Subcutaneous adipose tissue (tissue), 4 donors: ENCODE measurements around the gene CLDN2. TPM values are rescaled to one million over a fixed set of nuclear protein-coding genes. Genes with fewer than 3 reads are reported as not detected.

Source experiments
- CTCF ChIP-seq: fragments of 450-650 bp; IDR thresholded peaks from one replicate; pipeline ENCODE4 v1.5.1; 2016; ENCODE audit warnings: low read depth, mild to moderate bottlenecking, control low read depth, antibody characterized with exemption, moderate library complexity
- total RNA-seq, 4 donors: library from RNA; depleted of rRNA; stranded (reverse); fragments of >200 nt; gene quantifications; one replicate each; pipeline ENCODE4 v1.1.0, GENCODE V29; 2016

The CLDN2 gene
- total RNA-seq, 4 donors from 2014 or later, result 0.57 to 1.2 TPM; not detected in 2

DNA sequence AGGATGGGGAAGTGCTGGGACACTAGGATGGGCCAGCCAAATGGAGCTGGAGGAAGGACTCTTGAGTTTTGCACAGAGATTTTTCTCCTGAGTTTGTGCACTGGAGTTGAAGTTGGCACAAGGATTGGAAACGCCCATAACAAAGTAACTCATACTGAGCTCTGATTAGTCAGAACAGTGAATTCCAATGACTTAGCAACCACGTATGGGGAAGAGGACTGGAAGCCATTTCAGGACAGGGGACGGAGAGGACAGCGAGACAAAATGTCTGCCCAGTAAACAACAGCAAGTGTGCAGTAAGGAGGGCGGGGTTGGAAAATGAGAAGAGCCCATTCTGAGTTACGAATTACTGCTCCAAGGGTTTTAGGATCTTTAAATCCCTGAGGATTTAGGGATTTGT is 22.9 kb upstream of the CLDN2 start:
- TF ChIP-seq CTCF, result no peak

GRCh38 chrX:106898462-106898861 is 21.7 kb upstream of the CLDN2 start:
- TF ChIP-seq CTCF, result no peak

- TF ChIP-seq CTCF, result no peak
Observed at GRCh38 chrX:106899276-106899675, 20.9 kb upstream of the CLDN2 start.

DNA sequence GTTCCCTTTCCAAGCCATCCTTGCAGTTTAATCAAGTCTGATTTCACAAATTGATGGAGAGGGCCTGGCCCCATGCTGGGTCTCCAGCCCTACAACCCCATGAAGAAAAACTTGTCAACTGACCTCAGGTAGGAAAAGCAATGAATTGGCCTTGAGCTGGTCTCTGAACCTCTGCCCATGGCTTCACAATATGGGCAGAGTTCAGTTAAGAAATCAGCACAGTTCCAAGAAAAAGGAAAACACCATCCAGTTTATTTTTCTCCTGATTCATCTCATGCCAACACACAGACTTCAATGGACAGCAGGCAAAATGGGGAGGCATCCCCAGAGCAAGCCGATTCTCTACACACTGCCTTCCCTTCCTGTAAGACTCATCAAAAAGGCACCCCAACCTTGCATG is 20.4 kb upstream of the CLDN2 start:
- no peak for TF ChIP-seq CTCF

DNA sequence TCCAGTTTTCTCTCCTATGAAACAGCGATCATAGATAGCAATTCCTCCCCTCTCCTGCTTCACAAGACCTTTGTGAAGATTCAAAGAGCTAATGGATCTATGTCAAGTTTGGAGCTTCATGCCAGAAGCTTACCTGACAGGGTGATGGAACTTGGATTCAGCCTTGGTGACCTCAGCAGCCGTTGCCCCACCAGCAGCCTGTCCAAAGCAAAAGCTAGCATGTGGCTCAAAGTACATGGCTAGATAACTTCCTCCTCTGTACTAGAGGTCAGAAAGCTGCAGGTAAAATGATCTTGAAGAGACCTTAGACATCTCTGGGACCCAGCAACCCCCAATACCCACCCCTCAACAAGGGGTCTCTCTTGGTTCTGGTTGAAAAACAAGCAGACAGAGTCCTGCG is 18.9 kb upstream of the CLDN2 start:
- TF ChIP-seq CTCF, result no peak

GRCh38 chrX:106901781-106902219 is 18.4 kb upstream of the CLDN2 start:
- TF ChIP-seq CTCF, result no peak

DNA sequence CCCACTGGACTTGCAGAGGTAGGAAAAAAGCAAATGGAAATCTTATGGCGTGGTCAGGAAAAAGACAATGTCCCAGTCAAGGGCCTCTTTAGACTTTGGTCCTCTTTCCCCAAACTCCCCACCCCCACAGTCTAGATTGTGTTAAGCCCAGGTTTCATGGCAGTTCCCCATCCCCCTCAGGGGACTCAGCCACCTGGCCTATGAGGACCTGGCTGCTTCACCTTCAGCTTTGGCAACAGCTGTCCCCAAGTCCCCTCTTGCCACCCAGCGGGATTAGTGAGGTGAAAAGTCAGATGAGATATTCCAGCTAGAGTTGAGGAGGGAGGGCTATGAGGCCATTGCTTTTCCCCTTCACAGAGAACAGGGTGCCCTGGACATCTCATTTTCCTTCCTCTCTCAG is 17.5 kb upstream of the CLDN2 start:
- TF ChIP-seq CTCF, result no peak
